Endothelial cell of umbilical vein (primary cell): ENCODE measurements around the gene SRP14. TPM values are rescaled to one million over a fixed set of nuclear protein-coding genes. Genes with fewer than 3 reads are reported as not detected.
A peak's percentile ranks its signal among the peaks of the same experiment; 100 is the strongest.

Source experiments
- BruUV-seq: library from RNA; stranded (reverse); fragments of 400-500 nt; replicated peaks from 2 replicates; lab custom pipeline; 2021; lab: Mats Ljungman, UMichigan
- CTCF ChIA-PET: fragments of 300-600, 350-600 bp; sonication (Branson Sonifier 250); formaldehyde crosslinking; loops from one replicate; lab custom pipeline; 2021; ENCODE audit warnings: antibody characterized with exemption, inconsistent platforms; lab: Charles Lee
- POLR2A ChIA-PET: fragments of 300-600, 350-600 bp; sonication (Branson Sonifier 250); formaldehyde crosslinking; loops from one replicate; lab custom pipeline; 2021; ENCODE audit warnings: antibody characterized with exemption, inconsistent platforms; lab: Charles Lee
- DNase-seq: peaks from one replicate; pipeline ENCODE4 v3.0.0-alpha.2; 2011; ENCODE audit warnings: low read depth, low spot score
- FAIRE-seq: peaks from 2 replicates; lab custom pipeline; 2011; peaks lifted over from hg19 to GRCh38; lab: Jason Lieb, UNC
- H2AFZ ChIP-seq: 2 replicates; pipeline ENCODE4 v1.6.0; 2012; ENCODE audit warnings: low read depth, low read length, control low read depth, inconsistent platforms
- H3K27ac ChIP-seq: 2 replicates; pipeline ENCODE4 v1.5.1; 2011; ENCODE audit warnings: low read depth, mild to moderate bottlenecking, control low read depth, low read length, moderate library complexity; ENCODE audit not compliant: insufficient read depth
- H3K27me3 ChIP-seq, 2 experiments: 2 replicates each; pipeline versions ENCODE4 v1.6.0 to v1.6.1; 2011; ENCODE audit warnings: low read length in 2 of 2, mixed read lengths in 1 of 2; ENCODE audit not compliant: control insufficient read depth in 2 of 2, insufficient read depth in 2 of 2
- H3K36me3 ChIP-seq, 2 experiments: 2 replicates in 1 of 2; 3 replicates in 1 of 2; pipeline ENCODE4 v1.5.1; 2011; ENCODE audit warnings: low read length in 2 of 2, mild to moderate bottlenecking in 1 of 2, moderate library complexity in 1 of 2; ENCODE audit not compliant: control insufficient read depth in 2 of 2, insufficient read depth in 2 of 2; ENCODE audit errors: extremely low read depth in 1 of 2
- H3K4me1 ChIP-seq: 3 replicates; pipeline ENCODE4 v1.5.1; 2011; ENCODE audit warnings: mild to moderate bottlenecking, low read length; ENCODE audit not compliant: control insufficient read depth, insufficient read depth; ENCODE audit errors: extremely low read depth
- H3K4me2 ChIP-seq: 2 replicates; pipeline ENCODE4 v1.6.1; 2011; ENCODE audit warnings: low read length, control low read depth, mixed read lengths; ENCODE audit not compliant: insufficient read depth
- H3K4me3 ChIP-seq, 3 experiments: fragments of 200-600 bp in 1 of 3; sonication (generic), shearing (Covaris generic) in 1 of 3; replicated peaks in 1 of 3; 2 replicates each; pipeline ENCODE4 v1.5.1; 2011 to 2016; ENCODE audit warnings: control low read depth in 3 of 3, low read length in 3 of 3, mild to moderate bottlenecking in 2 of 3, inconsistent platforms in 1 of 3, low read depth in 1 of 3, moderate library complexity in 1 of 3; ENCODE audit not compliant: insufficient read depth in 1 of 3
- H3K79me2 ChIP-seq: 2 replicates; pipeline ENCODE4 v1.6.0; 2012; ENCODE audit warnings: low read length, inconsistent platforms; ENCODE audit not compliant: control insufficient read depth, insufficient read depth
- H3K9ac ChIP-seq: replicated peaks from 2 replicates; pipeline ENCODE3; 2011; ENCODE audit warnings: low read length, control low read depth; ENCODE audit not compliant: insufficient read depth; ENCODE audit errors: extremely low read depth
- H3K9me1 ChIP-seq: replicated peaks from 3 replicates; pipeline ENCODE4 v1.6.0; 2011; ENCODE audit warnings: mild to moderate bottlenecking, low read length; ENCODE audit not compliant: control insufficient read depth, insufficient read depth; ENCODE audit errors: extremely low read depth
- H3K9me3 ChIP-seq: replicated peaks from 2 replicates; pipeline ENCODE4 v1.5.1; 2012; ENCODE audit warnings: low read length, inconsistent platforms; ENCODE audit not compliant: control insufficient read depth, insufficient read depth
- H4K20me1 ChIP-seq: replicated peaks from 2 replicates; pipeline ENCODE3; 2011; ENCODE audit warnings: mild to moderate bottlenecking, low read length; ENCODE audit not compliant: control insufficient read depth, insufficient read depth; ENCODE audit errors: extremely low read depth
- EZH2 ChIP-seq: IDR thresholded peaks from 2 replicates; pipeline ENCODE4 v1.6.1; 2012; ENCODE audit warnings: borderline replicate concordance, low read depth, mild to moderate bottlenecking, moderate library complexity, low read length, inconsistent platforms; ENCODE audit not compliant: severe bottlenecking
- FOS ChIP-seq: IDR thresholded peaks from 2 replicates; pipeline ENCODE4 v1.6.1; 2011; ENCODE audit warnings: mild to moderate bottlenecking, low read length, moderate library complexity, borderline replicate concordance; ENCODE audit not compliant: insufficient read depth
- GATA2 ChIP-seq: IDR thresholded peaks from 2 replicates; pipeline ENCODE4 v1.7.0; 2011; ENCODE audit warnings: low read depth, mild to moderate bottlenecking, moderate library complexity, mixed read lengths, low read length; ENCODE audit not compliant: insufficient read length, insufficient read depth
- MYC ChIP-seq: IDR thresholded peaks from one replicate; pipeline ENCODE4 v1.6.1; 2011; ENCODE audit warnings: mild to moderate bottlenecking, low read depth, low read length
- POLR2A ChIP-seq: IDR thresholded peaks from 2 replicates; pipeline ENCODE4 v1.6.1; 2012; ENCODE audit warnings: low read depth, mild to moderate bottlenecking, control low read depth, low read length
- POLR2AphosphoS5 ChIP-seq: IDR thresholded peaks from 2 replicates; pipeline ENCODE4 v1.6.1; 2012; ENCODE audit warnings: low read depth, mild to moderate bottlenecking, control low read depth, low read length, moderate library complexity; ENCODE audit not compliant: insufficient read depth
- dilution Hi-C: fragments of 300-500 bp; cut with MboI; formaldehyde crosslinking; loops from one replicate; pipeline ENCODE4 v1.15.0; 2019; ENCODE audit warnings: low sequenced_read_pairs; ENCODE audit not compliant: extremely low pct_ligation_motif_present
- intact Hi-C: fragments of 100-400 bp; cut with micrococcal nuclease; formaldehyde crosslinking; loops from one replicate; pipeline ENCODE4 v1.10.0; 2022
- polyA plus RNA-seq, 4 experiments: library from polyadenylated mRNA; depleted of rRNA in 3 of 4; stranded (reverse) in 3 of 4; unstranded in 1 of 4; fragments of >200 nt; gene quantifications; 2 replicates each; pipeline versions ENCODE4 v1.2.1 to v1.2.3, GENCODE V29; 2011 to 2012; ENCODE audit warnings: missing spikeins in 1 of 4
- total RNA-seq: library from RNA; stranded (reverse); gene quantifications from 2 replicates; pipeline ENCODE4 v1.2.3, GENCODE V29; 2021
- TF ChIP-seq, protein P1 (sequence below), 2 donors: IDR thresholded peaks; 1 replicate in 1 of 2; 2 replicates in 1 of 2; pipeline ENCODE4 v1.5.1; 2011; ENCODE audit warnings: low read length in 2 of 2, mild to moderate bottlenecking in 2 of 2, moderate library complexity in 2 of 2, control low read depth in 1 of 2, inconsistent platforms in 1 of 2, low read depth in 1 of 2; ENCODE audit not compliant: insufficient read depth in 1 of 2; ENCODE audit errors: extremely low read depth in 1 of 2
- TF ChIP-seq, protein P2 (sequence below): IDR thresholded peaks from 2 replicates; pipeline ENCODE4 v1.6.1; 2011; ENCODE audit not compliant: insufficient read depth, insufficient read length

Gene SRP14
- total and polyA plus RNA-seq, 2 donors (not counting 3 experiments of a cell fraction or from before 2014, with no cell fraction given) = 220 to 330 TPM

- FAIRE-seq (no peak), DNase-seq (no peak)
- intact Hi-C loops = no loop called here
- peaks cover 18 to 21% of the 10 kb centered on the region in 2 experiments for H3K36me3 ChIP-seq
- dilution Hi-C loops = no loop called here
- POLR2A ChIA-PET = no interaction called here
- no peak overlapping the region for H3K4me3 ChIP-seq
- H3K9me3 ChIP-seq = no peaks in the 10 kb centered on the region
- CTCF ChIA-PET = no interaction called here
- no peak overlapping the region for H3K4me2 ChIP-seq
- H3K27me3 ChIP-seq = no peaks in the 10 kb centered on the region
- H3K79me2 ChIP-seq = no peaks in the 10 kb centered on the region
- peaks cover 28% of the 10 kb centered on the region for H3K4me1 ChIP-seq
- H3K9ac ChIP-seq = peak overlapping the region; percentile 68
- TF ChIP-seq GATA2 (no peak), FOS (no peak), MYC (no peak), POLR2AphosphoS5 (no peak), POLR2A (no peak), EZH2 (no peak)
- TF ChIP-seq, protein P1, sequence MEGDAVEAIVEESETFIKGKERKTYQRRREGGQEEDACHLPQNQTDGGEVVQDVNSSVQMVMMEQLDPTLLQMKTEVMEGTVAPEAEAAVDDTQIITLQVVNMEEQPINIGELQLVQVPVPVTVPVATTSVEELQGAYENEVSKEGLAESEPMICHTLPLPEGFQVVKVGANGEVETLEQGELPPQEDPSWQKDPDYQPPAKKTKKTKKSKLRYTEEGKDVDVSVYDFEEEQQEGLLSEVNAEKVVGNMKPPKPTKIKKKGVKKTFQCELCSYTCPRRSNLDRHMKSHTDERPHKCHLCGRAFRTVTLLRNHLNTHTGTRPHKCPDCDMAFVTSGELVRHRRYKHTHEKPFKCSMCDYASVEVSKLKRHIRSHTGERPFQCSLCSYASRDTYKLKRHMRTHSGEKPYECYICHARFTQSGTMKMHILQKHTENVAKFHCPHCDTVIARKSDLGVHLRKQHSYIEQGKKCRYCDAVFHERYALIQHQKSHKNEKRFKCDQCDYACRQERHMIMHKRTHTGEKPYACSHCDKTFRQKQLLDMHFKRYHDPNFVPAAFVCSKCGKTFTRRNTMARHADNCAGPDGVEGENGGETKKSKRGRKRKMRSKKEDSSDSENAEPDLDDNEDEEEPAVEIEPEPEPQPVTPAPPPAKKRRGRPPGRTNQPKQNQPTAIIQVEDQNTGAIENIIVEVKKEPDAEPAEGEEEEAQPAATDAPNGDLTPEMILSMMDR (IDR thresholded peaks at IDR 0.05; ENCODE audit: extremely low read depth in 1 of 2, insufficient read depth in 1 of 2, low read depth in 1 of 2, low read length in 2 of 2) = no peak
- TF ChIP-seq, protein P2, sequence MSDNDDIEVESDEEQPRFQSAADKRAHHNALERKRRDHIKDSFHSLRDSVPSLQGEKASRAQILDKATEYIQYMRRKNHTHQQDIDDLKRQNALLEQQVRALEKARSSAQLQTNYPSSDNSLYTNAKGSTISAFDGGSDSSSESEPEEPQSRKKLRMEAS = no peak
- no TSS peak for BruUV-seq
- H4K20me1 ChIP-seq = no peaks in the 10 kb centered on the region
- no peak overlapping the region for H2AFZ ChIP-seq
- H3K9me1 ChIP-seq = no peaks in the 10 kb centered on the region
- peak overlapping the region; percentile 64 for H3K27ac ChIP-seq
These were observed 10.8 kb downstream of the SRP14 start for GRCh38 chr15:40028193-40028592.
